Spinal cord (tissue), 10 donors: ENCODE results near the gene POLR2F. TPM values are rescaled to one million over a fixed set of nuclear protein-coding genes. Genes with fewer than 3 reads are reported as not detected.
"Not testable (repeated sequence)": the region's sequence is repeated elsewhere in the genome, so short reads cannot be mapped to it uniquely, and the experiment has no call there.

Experiments used
- DNase-seq, 6 donors: peaks; one replicate each; pipeline versions ENCODE4 v3.0.0 to v3.0.0-alpha.2; 2013 to 2015; ENCODE audit warnings: low spot score in 6 of 6, low read depth in 4 of 6
- H3K27ac ChIP-seq: one replicate; pipeline ENCODE4 v1.5.1; 2013; ENCODE audit warnings: low read depth, low read length, control low read depth
- H3K27me3 ChIP-seq: one replicate; pipeline ENCODE4 v1.6.1; 2013; ENCODE audit warnings: low read length; ENCODE audit not compliant: control insufficient read depth, insufficient read depth
- H3K36me3 ChIP-seq: one replicate; pipeline ENCODE4 v1.6.1; 2013; ENCODE audit warnings: low read length; ENCODE audit not compliant: control insufficient read depth, insufficient read depth
- H3K4me1 ChIP-seq: one replicate; pipeline ENCODE4 v1.6.1; 2013; ENCODE audit warnings: low read length; ENCODE audit not compliant: control insufficient read depth, insufficient read depth
- H3K4me3 ChIP-seq: one replicate; pipeline ENCODE4 v1.5.1; 2013; ENCODE audit warnings: low read depth, low read length, control low read depth
- H3K9me3 ChIP-seq: one replicate; pipeline ENCODE4 v1.6.1; 2013; ENCODE audit warnings: low read length; ENCODE audit not compliant: control insufficient read depth, insufficient read depth
- WGBS: methylation state at CpG from one replicate; pipeline ENCODE4 v1.1.5; 2013; ENCODE audit warnings: missing lambda C conversion rate; ENCODE audit not compliant: insufficient coverage; 5-methylcytosine and 5-hydroxymethylcytosine counted together
- polyA plus RNA-seq, 2 donors: library from polyadenylated mRNA; unstranded; fragments of 120-200 nt; gene quantifications; one replicate each; pipeline ENCODE4 v1.2.1, GENCODE V29; 2013; ENCODE audit not compliant: insufficient read length in 2 of 2
- total RNA-seq, 2 donors: library from RNA; depleted of rRNA in 1 of 2; stranded (reverse); fragments of 120-200 nt in 1 of 2; fragments of >200 nt in 1 of 2; gene quantifications; one replicate each; pipeline versions ENCODE4 v1.2.3 to v1.2.4, GENCODE V29; 2013 to 2014
- donor health status: healthy.

The POLR2F gene
- total and polyA plus RNA-seq, 4 donors: 24.3 to 125 (median 111) TPM

DNA sequence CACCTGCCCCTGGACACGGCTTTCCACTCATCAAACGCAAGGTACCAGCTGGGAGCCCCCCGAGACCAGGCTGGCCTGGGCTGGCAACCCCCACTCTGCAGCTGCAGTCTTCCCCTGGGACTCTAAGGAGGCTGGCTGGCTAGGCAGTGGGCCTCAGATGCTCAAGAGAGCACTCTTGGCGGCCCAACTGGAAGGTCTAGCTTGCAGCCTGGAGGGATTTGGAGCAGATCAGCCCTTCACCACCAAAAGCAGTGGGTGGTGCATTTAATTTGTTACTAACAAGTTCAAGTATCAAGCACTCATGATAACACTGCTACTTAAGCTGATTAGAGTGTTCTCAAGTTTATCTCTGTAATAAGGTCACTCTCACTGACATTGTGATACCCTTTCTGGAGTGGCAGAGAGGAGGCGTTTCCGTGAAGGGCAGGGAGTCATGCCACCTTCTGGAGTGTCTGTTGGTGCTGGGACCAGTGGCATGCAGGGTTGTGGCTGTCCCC, 21.6 kb upstream of the POLR2F start:
- H3K4me1 ChIP-seq: peaks cover 16% of the 10 kb centered on the region
- WGBS: 75% methylated on average over 5 of the region's 6 CpGs
- H3K9me3 ChIP-seq: no peaks in the 10 kb centered on the region
- H3K27me3 ChIP-seq: no peaks in the 10 kb centered on the region
- peaks cover 90% of the 10 kb centered on the region for H3K36me3 ChIP-seq
- no peak for DNase-seq
- H3K27ac ChIP-seq: no peak overlapping the region
- no peak overlapping the region for H3K4me3 ChIP-seq

DNA sequence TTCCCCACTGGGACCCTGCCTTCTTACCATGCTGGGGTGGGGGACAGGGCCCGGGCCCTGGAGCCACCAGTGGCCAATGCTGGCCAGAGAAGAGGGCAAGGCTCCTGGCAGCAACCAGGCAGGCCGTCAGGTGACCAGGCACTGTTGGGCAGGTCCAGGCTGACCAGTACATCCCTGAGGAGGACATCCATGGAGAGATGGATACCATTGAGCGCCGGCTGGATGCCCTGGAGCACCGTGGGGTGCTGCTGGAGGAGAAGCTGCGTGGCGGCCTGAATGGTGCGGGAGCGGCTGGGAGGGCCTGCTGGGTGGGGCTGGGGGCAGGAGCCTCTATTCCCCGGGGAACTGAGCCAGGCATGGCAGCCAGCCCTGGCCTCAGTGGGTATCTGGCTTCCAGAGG, 21.1 kb upstream of the POLR2F start:
- Histone ChIP-seq H3K36me3 (peaks cover 90% of the 10 kb centered on the region), H3K27ac (no peak overlapping the region), H3K4me1 (peaks cover 16% of the 10 kb centered on the region), H3K27me3 (no peaks in the 10 kb centered on the region), H3K9me3 (no peaks in the 10 kb centered on the region), H3K4me3 (no peak overlapping the region)
- DNase-seq: no peak
- WGBS: 89% methylated on average over 10 of the region's 10 CpGs

DNA sequence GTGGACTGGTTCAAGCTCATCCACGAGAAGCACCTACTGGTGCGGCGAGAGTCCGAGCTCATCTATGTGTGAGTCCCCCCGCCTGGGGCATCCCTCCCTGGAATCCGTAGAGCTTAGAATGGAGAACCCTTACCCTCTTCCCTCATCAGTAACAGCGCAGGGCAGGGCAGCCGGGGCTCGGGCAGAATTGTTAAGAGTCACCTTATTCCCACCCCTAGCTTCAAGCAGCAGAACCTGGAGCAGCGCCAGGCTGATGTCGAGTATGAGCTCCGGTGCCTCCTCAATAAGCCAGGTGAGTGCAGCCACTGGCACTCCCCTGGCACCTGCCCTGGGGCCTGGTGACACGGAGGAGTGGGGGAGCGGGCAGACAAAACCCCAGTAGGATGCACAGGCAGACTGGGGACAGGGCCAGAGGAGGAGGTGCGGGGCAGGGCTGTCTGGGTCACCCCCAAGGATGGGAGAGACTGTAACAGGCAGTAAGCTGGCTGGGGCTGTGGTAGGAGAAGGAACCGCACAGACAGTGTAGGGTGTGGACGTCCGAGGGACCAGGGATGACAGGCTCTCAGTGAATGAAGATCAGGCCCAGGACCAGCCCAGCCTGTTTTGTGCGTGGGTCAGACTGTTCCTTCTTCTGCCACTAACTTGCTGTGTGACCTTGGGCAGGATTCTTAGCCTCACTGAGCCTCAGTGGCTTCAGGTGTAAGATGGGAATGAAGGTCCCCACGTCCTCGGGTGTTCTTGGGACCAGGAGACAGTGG, 20.5 kb upstream of the POLR2F start:
- DNase-seq: no peak
- peaks cover 90% of the 10 kb centered on the region for H3K36me3 ChIP-seq
- WGBS: 86% methylated on average over 21 of the region's 21 CpGs
- no peak overlapping the region for H3K4me3 ChIP-seq
- no peaks in the 10 kb centered on the region for H3K9me3 ChIP-seq
- peak overlapping the region; percentile 57 for H3K27ac ChIP-seq
- peaks cover 16% of the 10 kb centered on the region for H3K4me1 ChIP-seq
- H3K27me3 ChIP-seq: no peaks in the 10 kb centered on the region

DNA sequence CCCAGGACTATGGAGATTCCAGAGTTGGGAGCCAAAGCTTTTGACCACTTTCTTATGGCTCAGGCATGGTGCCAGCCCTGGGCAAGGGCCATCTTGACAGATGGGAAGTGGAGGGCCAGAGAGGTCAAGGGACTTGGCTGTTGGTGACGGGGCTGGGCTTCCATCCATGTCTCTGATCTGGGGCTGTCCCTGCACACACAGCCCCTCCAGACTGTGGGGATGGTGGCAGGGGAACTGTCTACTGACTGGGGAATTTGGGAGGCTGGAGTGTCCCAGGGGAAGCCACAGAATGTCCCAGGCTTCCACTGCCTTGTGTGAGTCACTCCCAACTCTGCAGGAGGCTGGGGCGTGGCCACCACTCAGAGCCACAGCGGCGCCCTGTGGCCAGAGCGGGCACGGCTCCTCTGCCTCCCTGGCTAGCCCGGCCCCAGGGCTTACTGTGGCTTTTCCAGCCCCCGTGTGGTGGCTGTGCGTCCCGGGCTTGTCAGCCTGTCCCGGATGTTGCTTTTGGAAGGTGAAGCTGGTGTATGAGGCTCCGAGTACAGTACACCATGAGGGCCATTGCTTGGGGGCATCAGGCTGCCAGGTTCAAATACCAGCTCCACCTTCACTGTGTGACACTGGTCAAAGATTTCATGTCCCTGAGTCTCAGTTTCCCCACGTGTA, 19.7 kb upstream of the POLR2F start:
- Histone ChIP-seq H3K36me3 (peaks cover 88% of the 10 kb centered on the region), H3K27me3 (no peaks in the 10 kb centered on the region), H3K9me3 (no peaks in the 10 kb centered on the region), H3K4me1 (peaks cover 16% of the 10 kb centered on the region), H3K27ac (peak overlapping the region; percentile 57), H3K4me3 (no peak overlapping the region)
- WGBS: 5% methylated on average over 10 of the region's 13 CpGs
- DNase-seq: peak; percentile 19 to 88 (median 54)

DNA sequence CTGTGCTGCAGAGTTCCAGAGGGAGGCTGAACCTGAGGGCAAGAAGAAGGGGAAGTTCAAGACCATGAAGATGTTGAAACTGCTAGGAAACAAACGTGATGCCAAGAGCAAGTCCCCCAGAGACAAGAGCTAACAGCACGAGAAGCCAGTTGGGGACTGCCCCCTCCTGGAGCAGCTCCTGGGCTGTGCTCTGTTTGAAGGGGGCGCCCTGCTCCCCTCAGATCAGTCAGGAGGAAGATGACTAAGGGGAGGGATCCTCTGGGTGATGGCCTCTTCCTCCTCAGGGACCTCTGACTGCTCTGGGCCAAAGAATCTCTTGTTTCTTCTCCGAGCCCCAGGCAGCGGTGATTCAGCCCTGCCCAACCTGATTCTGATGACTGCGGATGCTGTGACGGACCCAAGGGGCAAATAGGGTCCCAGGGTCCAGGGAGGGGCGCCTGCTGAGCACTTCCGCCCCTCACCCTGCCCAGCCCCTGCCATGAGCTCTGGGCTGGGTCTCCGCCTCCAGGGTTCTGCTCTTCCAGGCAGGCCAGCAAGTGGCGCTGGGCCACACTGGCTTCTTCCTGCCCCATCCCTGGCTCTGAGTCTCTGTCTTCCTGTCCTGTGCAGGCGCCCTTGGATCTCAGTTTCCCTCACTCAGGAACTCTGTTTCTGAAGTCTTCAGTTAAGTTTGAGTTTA, 12.7 kb upstream of the POLR2F start:
- DNase-seq: no peak
- Histone ChIP-seq H3K9me3 (no peaks in the 10 kb centered on the region), H3K27me3 (no peaks in the 10 kb centered on the region), H3K36me3 (peaks cover 80% of the 10 kb centered on the region), H3K27ac (no peak overlapping the region), H3K4me1 (no peaks in the 10 kb centered on the region), H3K4me3 (no peak overlapping the region)
- 68% methylated on average over 11 of the region's 12 CpGs for WGBS

DNA sequence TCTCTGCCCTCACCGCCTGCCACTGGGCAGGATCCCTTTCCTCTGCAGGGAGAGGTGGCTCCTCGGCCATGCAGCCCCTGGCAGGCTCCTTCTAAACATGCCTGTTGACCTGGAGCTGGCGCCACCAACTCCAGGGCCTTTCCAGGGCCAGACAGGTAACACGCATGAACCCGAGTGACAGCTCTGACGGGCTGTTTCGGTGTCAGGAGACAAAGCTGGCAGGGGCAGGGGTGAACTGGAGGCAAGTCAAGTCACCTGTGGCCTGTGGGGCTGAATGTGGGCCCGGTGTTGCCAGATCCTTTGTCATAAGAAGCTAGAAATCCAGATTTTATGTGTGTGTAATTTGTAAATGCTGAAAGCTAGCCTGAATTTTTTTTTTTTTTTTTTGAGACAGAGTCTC, 11.4 kb upstream of the POLR2F start:
- H3K36me3 ChIP-seq: peaks cover 71% of the 10 kb centered on the region

DNA sequence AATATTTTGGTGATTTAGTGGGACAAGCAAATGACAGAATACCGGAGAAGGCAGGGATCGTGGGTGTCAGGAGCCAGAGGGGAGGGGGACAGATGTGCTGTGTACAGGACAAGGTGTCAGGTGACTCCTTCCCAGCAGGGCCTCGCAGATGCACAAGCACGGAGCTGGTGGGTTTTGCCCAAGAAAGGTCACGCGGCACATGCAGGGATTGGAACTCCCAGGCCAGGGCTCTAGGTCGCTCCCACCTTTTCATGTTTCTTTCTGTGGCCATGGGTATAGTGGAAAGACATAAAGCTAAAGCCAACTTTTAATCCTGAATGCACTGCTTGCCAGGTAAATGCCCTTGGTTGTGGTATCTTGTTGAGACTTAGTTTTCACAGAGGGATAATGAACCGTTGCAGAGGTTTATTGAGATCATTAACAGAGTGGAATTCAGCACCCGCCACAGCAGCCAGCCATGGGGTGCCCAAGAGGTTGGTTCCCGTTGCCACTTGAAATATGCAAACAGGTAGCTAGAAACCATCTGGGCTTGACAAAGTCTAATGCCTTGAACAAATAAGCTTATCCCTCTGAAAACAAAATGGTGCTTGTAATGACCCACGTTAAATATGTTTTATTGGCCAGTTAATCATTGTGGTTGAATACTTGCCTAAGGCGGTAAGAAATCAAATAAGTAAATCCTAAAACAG, 10.2 kb upstream of the POLR2F start:
- Histone ChIP-seq H3K4me1 (no peaks in the 10 kb centered on the region), H3K27ac (no peak overlapping the region)
- WGBS: 83% methylated on average over 10 of the region's 12 CpGs

More for the DNA sequence above, 11.4 kb upstream of the POLR2F start:
- Histone ChIP-seq H3K9me3 (no peaks in the 10 kb centered on the region), H3K27me3 (no peaks in the 10 kb centered on the region), H3K4me1 (no peaks in the 10 kb centered on the region), H3K4me3 (no peak overlapping the region), H3K27ac (no peak overlapping the region)
- WGBS: 97% methylated on average over 8 of the region's 8 CpGs
- DNase-seq: no peak

DNA sequence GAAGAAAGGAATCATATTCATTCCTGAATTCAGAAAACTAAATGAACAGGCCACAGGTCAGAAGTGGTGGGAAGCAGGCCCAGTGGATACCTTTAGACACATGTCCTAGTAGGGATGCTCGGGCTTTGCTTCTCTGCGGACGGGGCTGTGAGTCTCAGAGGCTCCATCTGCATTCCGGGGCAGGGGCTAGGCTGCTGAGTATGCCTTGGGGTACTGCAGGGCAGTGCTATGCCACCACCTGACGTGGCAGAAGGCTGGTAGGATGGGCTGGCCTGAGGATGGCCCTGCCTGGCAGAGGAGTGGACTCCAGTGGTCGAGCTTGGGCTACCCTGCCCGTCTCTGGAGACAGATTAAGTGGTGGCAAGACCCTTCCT, 9.7 kb upstream of the POLR2F start:
- no peaks in the 10 kb centered on the region for H3K27me3 ChIP-seq
- peaks cover 58% of the 10 kb centered on the region for H3K36me3 ChIP-seq
- WGBS: 93% methylated on average over 7 of the region's 7 CpGs
- DNase-seq: no peak
- H3K4me3 ChIP-seq: no peak overlapping the region
- H3K4me1 ChIP-seq: no peaks in the 10 kb centered on the region
- no peaks in the 10 kb centered on the region for H3K9me3 ChIP-seq
- H3K27ac ChIP-seq: no peak overlapping the region

More for the DNA sequence above, 10.2 kb upstream of the POLR2F start:
- Histone ChIP-seq H3K27me3 (no peaks in the 10 kb centered on the region), H3K4me3 (no peak overlapping the region), H3K9me3 (no peaks in the 10 kb centered on the region), H3K36me3 (peaks cover 62% of the 10 kb centered on the region)
- no peak for DNase-seq

DNA sequence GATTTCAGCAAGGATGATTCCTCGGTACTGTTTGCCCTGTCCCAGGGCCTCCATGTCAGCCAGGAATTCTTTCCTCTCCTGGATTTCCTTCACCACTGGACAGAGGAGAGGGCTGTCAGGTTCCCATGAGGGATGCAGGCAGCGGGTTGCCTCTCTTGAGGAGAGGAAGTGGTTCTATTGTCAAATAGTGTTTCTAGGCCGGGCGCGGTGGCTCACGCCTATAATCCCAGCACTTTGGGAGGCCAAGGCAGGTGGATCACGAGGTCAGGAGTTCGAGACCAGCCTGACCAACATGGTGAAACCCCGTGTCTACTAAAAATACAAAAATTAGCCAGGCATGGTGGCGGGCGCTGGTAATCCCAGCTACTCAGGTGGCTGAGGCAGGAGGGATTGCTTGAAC, 9.1 kb upstream of the POLR2F start:
- H3K4me1 ChIP-seq, H3K4me3 ChIP-seq, H3K27me3 ChIP-seq, H3K9me3 ChIP-seq, H3K27ac ChIP-seq, DNase-seq: not testable (repeated sequence)
- WGBS: 93% methylated on average over 3 of the region's 11 CpGs
- peaks cover 52% of the 10 kb centered on the region for H3K36me3 ChIP-seq
